K562 (cell line): ENCODE measurements around the gene FLT1. TPM values are rescaled to one million over a fixed set of nuclear protein-coding genes. Genes with fewer than 3 reads are reported as not detected.

ENCODE experiments used
- ARID1B ChIP-seq: fragments of 450-650 bp; IDR thresholded peaks from 2 replicates; pipeline ENCODE4 v1.6.1; 2016; ENCODE audit warnings: antibody characterized with exemption, mild to moderate bottlenecking, inconsistent platforms
- CREB5 ChIP-seq: fragments of 250-450 bp; sonication (Bioruptor Pico); IDR thresholded peaks from 2 replicates; pipeline ENCODE4 v1.5.0; 2020; ENCODE audit warnings: mild to moderate bottlenecking
- ETS2 ChIP-seq: IDR thresholded peaks from 2 replicates; pipeline ENCODE4 v1.6.1; 2016; ENCODE audit warnings: borderline replicate concordance, missing genetic modification characterization, mild to moderate bottlenecking, moderate library complexity, missing compliant biosample characterization; ENCODE audit not compliant: poor library complexity, severe bottlenecking
- MBD1 ChIP-seq: fragments of 250-450 bp; sonication (Bioruptor Pico); IDR thresholded peaks from 2 replicates; pipeline ENCODE4 v1.8.0; 2022; ENCODE audit warnings: inconsistent platforms
- MBD2 ChIP-seq: sonication (generic); IDR thresholded peaks from 2 replicates; pipeline ENCODE4 v1.6.1; 2016; ENCODE audit warnings: low read depth, borderline replicate concordance
- MGA ChIP-seq: fragments of 450-650 bp; IDR thresholded peaks from 2 replicates; pipeline ENCODE4 v1.6.1; 2016; ENCODE audit warnings: mild to moderate bottlenecking, moderate library complexity
- NFE2 ChIP-seq: IDR thresholded peaks from 2 replicates; pipeline ENCODE4 v1.6.1; 2014; ENCODE audit warnings: antibody characterized with exemption, low read depth
- SMC3 ChIP-seq: conservative IDR thresholded peaks from 2 replicates; pipeline ENCODE4 v1.6.1; 2011; ENCODE audit warnings: low read depth, low read length, improper control_type of control experiment; ENCODE audit not compliant: insufficient read depth
- polyA plus RNA-seq, 8 experiments: library from polyadenylated mRNA; depleted of rRNA in 4 of 8; stranded (reverse) in 5 of 8; unstranded in 3 of 8; fragments of >200 nt; fragmentation: Nextera tagmentation in 2 of 8; fragmentation: Illumina TruSeq in 1 of 8; extraction: Ambion mirVana in 2 of 8; extraction: Trizol in 1 of 8; gene quantifications; 2 replicates each; pipeline versions ENCODE4 v1.2.1 to v1.2.3, GENCODE V29; 2011 to 2014; ENCODE audit warnings: inconsistent platforms in 1 of 8, missing spikeins in 1 of 8
- total RNA-seq, 7 experiments: library from RNA; depleted of rRNA in 6 of 7; stranded (reverse); fragments of >200 nt in 6 of 7; fragmentation: Illumina TruSeq in 2 of 7; extraction: Trizol in 2 of 7; gene quantifications; 2 replicates each; pipeline versions ENCODE4 v1.2.1 to v1.2.3, GENCODE V29; 2011 to 2021; ENCODE audit warnings: low replicate concordance in 1 of 7

Gene FLT1
- total and polyA plus RNA-seq, 9 of the 15 experiments (the other 6 are each of a cell fraction or from before 2014, with no cell fraction given), result 0.01 to 2.0 (median 0.22) TPM

GRCh38 chr13:28387740-28388501, 107.0 kb downstream of the FLT1 start (continued):
- no peak for TF ChIP-seq MGA
- no peak for TF ChIP-seq MBD2
- no peak for TF ChIP-seq ARID1B
- no peak for TF ChIP-seq MBD1 (CRISPR knock-in tag)
- no peak for TF ChIP-seq ETS2 (tag)
- TF ChIP-seq SMC3, result no peak
- TF ChIP-seq NFE2, result no peak
- TF ChIP-seq CREB5, result no peak
